ENCODE measurements around the gene SSC5D.
"Not testable (repeated sequence)": the region's sequence is repeated elsewhere in the genome, so short reads cannot be mapped to it uniquely, and the experiment has no call there.

The SSC5D gene

DNA sequence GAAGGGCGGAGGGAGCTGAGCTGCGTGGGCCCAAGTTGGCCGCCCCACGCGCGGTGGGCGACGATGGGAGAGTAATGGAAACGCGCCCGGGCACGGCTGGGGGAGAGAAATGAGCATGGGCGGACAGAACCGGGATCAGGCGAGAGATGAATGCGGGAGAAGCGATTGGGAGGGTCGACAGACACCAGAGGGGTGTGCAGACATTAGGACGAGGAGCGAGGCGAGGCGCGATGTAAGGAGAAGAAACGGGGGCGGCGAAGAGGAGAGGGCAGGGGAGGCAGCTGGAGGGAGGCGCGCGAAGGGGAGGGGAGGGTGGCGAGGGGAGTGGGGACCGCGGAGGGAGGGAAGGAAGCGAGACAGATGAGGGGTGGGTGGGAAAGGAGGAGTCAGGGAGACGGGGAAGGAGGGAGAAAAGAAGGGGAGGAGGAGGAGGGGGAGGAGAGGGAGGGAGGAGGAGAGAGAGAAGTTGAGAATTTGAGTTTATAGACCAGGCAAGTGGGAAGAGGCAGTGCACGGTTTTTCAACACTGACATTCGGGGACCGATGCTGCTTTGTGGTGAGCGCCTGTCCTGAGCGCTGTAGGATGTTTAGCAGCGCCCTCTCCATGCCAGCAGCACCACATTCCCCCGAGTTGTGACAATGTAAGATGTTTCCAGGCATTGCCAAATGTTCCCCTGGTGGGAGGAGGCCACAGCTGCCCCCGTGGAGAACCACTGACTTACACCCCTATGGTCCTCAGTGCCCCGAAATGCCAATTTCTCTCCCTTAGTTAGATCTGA lies 45.0 kb upstream of the SSC5D start, which contains the start of gene SHISA7:
Gene SHISA7, minus strand, starts transcription at position 256 of the 779 bp plus-strand sequence. CDS start 437 bp downstream, outside the sequence.
- no peak for DNase-seq (ENCODE audit: extremely low spot score)
- TF ChIP-seq, protein P1, sequence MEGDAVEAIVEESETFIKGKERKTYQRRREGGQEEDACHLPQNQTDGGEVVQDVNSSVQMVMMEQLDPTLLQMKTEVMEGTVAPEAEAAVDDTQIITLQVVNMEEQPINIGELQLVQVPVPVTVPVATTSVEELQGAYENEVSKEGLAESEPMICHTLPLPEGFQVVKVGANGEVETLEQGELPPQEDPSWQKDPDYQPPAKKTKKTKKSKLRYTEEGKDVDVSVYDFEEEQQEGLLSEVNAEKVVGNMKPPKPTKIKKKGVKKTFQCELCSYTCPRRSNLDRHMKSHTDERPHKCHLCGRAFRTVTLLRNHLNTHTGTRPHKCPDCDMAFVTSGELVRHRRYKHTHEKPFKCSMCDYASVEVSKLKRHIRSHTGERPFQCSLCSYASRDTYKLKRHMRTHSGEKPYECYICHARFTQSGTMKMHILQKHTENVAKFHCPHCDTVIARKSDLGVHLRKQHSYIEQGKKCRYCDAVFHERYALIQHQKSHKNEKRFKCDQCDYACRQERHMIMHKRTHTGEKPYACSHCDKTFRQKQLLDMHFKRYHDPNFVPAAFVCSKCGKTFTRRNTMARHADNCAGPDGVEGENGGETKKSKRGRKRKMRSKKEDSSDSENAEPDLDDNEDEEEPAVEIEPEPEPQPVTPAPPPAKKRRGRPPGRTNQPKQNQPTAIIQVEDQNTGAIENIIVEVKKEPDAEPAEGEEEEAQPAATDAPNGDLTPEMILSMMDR (IDR thresholded peaks at IDR 0.05; ENCODE audit: control extremely low read depth, extremely low read depth, low read depth, missing control alignments): no peak
- POLR2A ChIA-PET: no interaction called here
- CTCF ChIA-PET: no interaction called here

DNA sequence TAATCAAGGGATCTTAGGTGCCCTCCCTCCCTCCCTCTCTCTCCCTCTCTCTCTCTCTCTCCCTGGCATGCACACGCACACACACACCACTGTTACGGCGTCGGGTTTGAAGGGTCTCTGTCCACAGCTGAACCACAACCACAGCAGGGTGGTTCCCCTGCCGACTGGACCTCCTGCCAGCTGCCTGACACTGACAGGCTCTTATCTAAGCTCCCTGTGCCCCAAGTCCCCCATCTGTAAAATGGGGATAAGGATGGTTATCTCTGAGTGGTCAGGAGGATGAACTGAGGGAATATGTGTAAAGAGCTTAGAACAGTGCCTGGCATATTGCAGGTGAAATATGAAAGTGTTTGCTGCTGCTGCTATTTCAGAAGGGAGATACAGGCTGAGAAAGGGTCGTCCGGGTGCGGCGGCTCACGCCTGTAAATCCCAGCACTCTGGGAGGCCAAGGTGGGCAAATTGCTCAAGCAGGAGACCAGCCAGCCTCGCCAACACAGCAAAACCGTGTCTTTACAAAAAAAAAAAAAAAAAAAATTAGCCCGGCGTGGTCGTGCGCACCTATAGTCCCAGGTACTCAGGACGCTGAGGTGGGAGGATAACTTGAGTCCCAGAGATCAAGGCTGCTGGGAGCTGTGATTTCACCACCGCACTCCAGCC lies 44.3 kb upstream of the SSC5D start:
- CTCF ChIA-PET: interaction anchor here (1.0 to 1.8 kb wide), 2 partner anchors 301 to 303 kb away, joined by 4 to 5 read pairs; no protein-coding TSS in a partner anchor
- POLR2A ChIA-PET: no interaction called here
- TF ChIP-seq, protein P1 (IDR thresholded peaks at IDR 0.05; ENCODE audit: control extremely low read depth, extremely low read depth, low read depth, missing control alignments): no peak
- no peak for DNase-seq (ENCODE audit: extremely low spot score)

DNA sequence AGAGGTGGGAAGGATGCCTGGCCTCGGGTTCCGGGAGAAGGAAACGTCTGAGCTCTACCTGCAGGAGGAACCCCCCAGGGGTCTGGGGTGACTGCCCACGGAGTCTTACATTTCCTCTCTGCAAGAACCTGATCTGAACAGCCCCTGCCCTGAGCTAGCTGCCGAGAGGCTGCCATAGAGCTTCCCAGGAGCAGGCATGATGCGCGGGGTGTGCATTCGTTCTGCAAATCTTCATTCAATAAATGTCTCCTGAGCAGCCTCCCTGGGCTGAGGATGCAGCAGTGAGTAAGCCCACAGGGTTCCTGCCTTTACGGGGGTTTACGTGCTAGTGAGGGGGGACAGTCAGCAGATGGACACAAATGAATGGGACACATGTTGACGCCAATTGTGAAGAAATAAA lies 43.6 kb upstream of the SSC5D start:
- TF ChIP-seq, protein P1 (IDR thresholded peaks at IDR 0.05; ENCODE audit: control extremely low read depth, extremely low read depth, low read depth, missing control alignments): no peak
- DNase-seq (ENCODE audit: extremely low spot score): no peak
- ChIA-PET POLR2A (no interaction called here), CTCF (interaction anchor here (1.0 to 1.8 kb wide), 2 partner anchors 302 to 303 kb away, joined by 4 to 5 read pairs; no protein-coding TSS in a partner anchor)

DNA sequence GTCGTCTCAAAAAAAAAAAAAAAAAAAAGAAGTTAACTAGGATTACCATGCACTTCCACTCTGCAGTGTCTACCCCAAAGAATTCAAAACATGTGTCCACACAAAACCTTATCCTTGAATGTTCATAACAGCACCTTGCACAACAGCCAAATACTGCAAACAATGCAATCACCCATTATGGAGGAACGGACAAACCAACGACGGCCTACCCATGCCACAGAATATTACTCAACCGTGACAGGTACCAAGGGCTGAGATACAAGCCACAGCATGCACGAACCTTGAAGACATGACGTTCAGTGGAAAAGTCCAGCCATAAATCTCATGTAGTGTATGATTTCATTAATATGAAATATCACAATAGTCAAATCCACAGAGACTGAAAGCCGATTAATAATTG lies 42.2 kb upstream of the SSC5D start:
- TF ChIP-seq, protein P1 (IDR thresholded peaks at IDR 0.05; ENCODE audit: control extremely low read depth, extremely low read depth, low read depth, missing control alignments): no peak
- CTCF ChIA-PET: interaction anchor here (1.7 kb wide), 1 partner anchor 22 kb away, joined by 5 read pairs; no protein-coding TSS in a partner anchor
- POLR2A ChIA-PET: no interaction called here
- no peak for DNase-seq (ENCODE audit: extremely low spot score)

DNA sequence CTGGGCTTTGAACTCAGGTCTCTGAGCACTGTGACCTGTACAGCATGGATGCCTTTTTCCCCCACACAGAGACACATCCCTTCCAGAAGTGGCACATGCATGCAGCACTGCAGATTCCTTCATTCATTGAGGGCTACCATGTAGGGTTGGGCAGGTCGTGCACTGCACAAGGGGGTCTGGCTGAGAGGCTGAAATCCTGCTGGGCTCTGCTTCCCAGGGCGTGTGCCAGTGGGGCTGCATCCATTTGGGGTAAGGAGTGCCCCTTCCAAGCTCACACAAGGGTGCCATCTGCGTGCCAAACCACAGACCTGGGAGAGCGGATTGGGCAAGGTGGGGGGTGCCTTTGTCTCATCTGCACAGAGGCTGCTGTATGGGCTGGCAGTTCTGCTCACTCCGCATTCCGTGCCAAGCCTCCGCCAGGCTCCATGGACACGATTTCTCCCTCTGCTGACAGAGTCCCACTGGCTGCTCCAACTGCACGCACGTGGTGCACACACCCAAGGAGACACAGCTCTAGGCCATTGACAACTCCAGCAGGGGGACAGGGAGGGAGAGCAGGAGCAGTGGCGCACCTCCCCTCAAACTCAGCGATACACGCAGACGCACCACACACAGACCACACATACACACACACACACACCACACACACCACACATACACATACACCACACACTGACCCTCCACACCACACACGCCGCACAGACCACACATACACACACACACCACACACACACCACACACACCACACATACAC lies 40.6 kb upstream of the SSC5D start:
- TF ChIP-seq, protein P1 (IDR thresholded peaks at IDR 0.05; ENCODE audit: control extremely low read depth, extremely low read depth, low read depth, missing control alignments): no peak
- CTCF ChIA-PET: interaction anchor here (1.7 kb wide), 1 partner anchor 20 kb away, joined by 5 read pairs; no protein-coding TSS in a partner anchor
- POLR2A ChIA-PET: interaction anchor here (0.7 kb wide), 1 partner anchor 327 kb away, joined by 7 read pairs; no protein-coding TSS in a partner anchor
- no peak for DNase-seq (ENCODE audit: extremely low spot score)

DNA sequence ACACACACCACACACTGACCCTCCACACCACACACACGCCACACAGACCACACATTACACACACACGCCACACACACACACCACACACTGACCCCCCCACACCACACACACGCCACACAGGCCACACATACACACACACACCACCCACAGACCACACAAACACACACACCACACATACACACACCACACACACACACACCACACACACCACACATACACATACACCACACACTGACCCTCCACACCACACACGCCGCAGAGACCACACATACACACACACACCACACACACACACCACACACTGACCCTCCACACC lies 40.1 kb upstream of the SSC5D start:
- CTCF ChIA-PET; DNase-seq (ENCODE audit: extremely low spot score); POLR2A ChIA-PET: not testable (repeated sequence)
